ENCODE data around the gene SELENOI.

- no peak for TF ChIP-seq POLR2A (IDR thresholded peaks at IDR 0.05; ENCODE audit: low read depth, low read length)
- TF ChIP-seq TAF1 (IDR thresholded peaks at IDR 0.05; ENCODE audit: borderline replicate concordance, low read depth, low read length) = no peak
- no peak for TF ChIP-seq POLR2AphosphoS5 (IDR thresholded peaks at IDR 0.05; ENCODE audit: low read depth, low read length)
These were observed 47.7 kb upstream of the SELENOI start for GRCh38 chr2:26298286-26298637.
